K562 (cell line): ENCODE measurements around the gene MAD2L1BP. TPM values are rescaled to one million over a fixed set of nuclear protein-coding genes. Genes with fewer than 3 reads are reported as not detected.

Experiments
- CBX5 ChIP-seq: IDR thresholded peaks from 2 replicates; pipeline ENCODE4 v1.6.1; 2014; ENCODE audit warnings: low read depth, borderline replicate concordance
- ELF4 ChIP-seq: fragments of 450-650 bp; formaldehyde crosslinking; IDR thresholded peaks from 2 replicates; pipeline ENCODE4 v1.4.0; 2022; ENCODE audit warnings: missing genetic modification characterization
- ETS1 ChIP-seq: conservative IDR thresholded peaks from 2 replicates; pipeline ENCODE4 v1.6.1; 2011; ENCODE audit warnings: low read depth, mild to moderate bottlenecking, low read length; ENCODE audit not compliant: control insufficient read depth
- HDAC8 ChIP-seq: fragments of 450-650 bp; IDR thresholded peaks from 2 replicates; pipeline ENCODE4 v1.6.1; 2016; ENCODE audit warnings: mild to moderate bottlenecking, missing genetic modification characterization, moderate library complexity, missing compliant biosample characterization
- HLTF ChIP-seq: fragments of 450-650 bp; IDR thresholded peaks from 2 replicates; pipeline ENCODE4 v1.6.1; 2016
- HMG20A ChIP-seq: fragments of 450-650 bp; formaldehyde crosslinking; conservative IDR thresholded peaks from 2 replicates; pipeline ENCODE4 v1.4.0; 2020; ENCODE audit warnings: mild to moderate bottlenecking, mixed read lengths
- MTA2 ChIP-seq: fragments of 450-650 bp; IDR thresholded peaks from 2 replicates; pipeline ENCODE4 v1.6.1; 2016; ENCODE audit warnings: low read depth
- NKRF ChIP-seq: fragments of 450-650 bp; IDR thresholded peaks from 2 replicates; pipeline ENCODE4 v1.6.1; 2016; ENCODE audit warnings: borderline replicate concordance
- RBM34 ChIP-seq: fragments of 200-400 bp; formaldehyde crosslinking; IDR thresholded peaks from 2 replicates; pipeline ENCODE4 v1.6.1; 2018; ENCODE audit warnings: low read length, borderline replicate concordance; ENCODE audit not compliant: insufficient read depth
- SMAD2 ChIP-seq: fragments of 150-350 bp; IDR thresholded peaks from 2 replicates; pipeline ENCODE4 v1.6.1; 2014; ENCODE audit warnings: low read depth, mild to moderate bottlenecking, low read length
- SMARCB1 ChIP-seq: IDR thresholded peaks from 2 replicates; pipeline ENCODE4 v1.6.1; 2011; ENCODE audit warnings: improper control_type of control experiment, low read depth; ENCODE audit not compliant: insufficient read length
- TCF7 ChIP-seq: sonication (generic); IDR thresholded peaks from 2 replicates; pipeline ENCODE4 v1.6.1; 2016; ENCODE audit warnings: antibody characterized with exemption, borderline replicate concordance
- ZBTB1 ChIP-seq: sonication (generic); formaldehyde crosslinking; IDR thresholded peaks from 2 replicates; pipeline ENCODE4 v1.8.1; 2023; ENCODE audit warnings: missing genetic modification reagents, low read depth, mild to moderate bottlenecking, borderline replicate concordance
- ZFP1 ChIP-seq: fragments of 450-650 bp; formaldehyde crosslinking; IDR thresholded peaks from 2 replicates; pipeline ENCODE4 v1.4.0; 2020; ENCODE audit warnings: mild to moderate bottlenecking, mixed read lengths
- ZKSCAN8 ChIP-seq: fragments of 200-800 bp; sonication (Bioruptor generic); IDR thresholded peaks from 2 replicates; pipeline ENCODE4 v1.6.1; 2016; ENCODE audit warnings: missing genetic modification characterization, missing compliant biosample characterization
- ZNF3 ChIP-seq: fragments of 250-450 bp; sonication (Bioruptor Pico); IDR thresholded peaks from 2 replicates; pipeline ENCODE4 v1.5.0; 2021; ENCODE audit warnings: mild to moderate bottlenecking, moderate library complexity
- ZNF444 ChIP-seq: fragments of 250-450 bp; sonication (Bioruptor Pico); IDR thresholded peaks from 2 replicates; pipeline ENCODE4 v1.4.0; 2020; ENCODE audit warnings: mild to moderate bottlenecking, moderate library complexity
- polyA plus RNA-seq, 8 experiments: library from polyadenylated mRNA; depleted of rRNA in 4 of 8; stranded (reverse) in 5 of 8; unstranded in 3 of 8; fragments of >200 nt; fragmentation: Nextera tagmentation in 2 of 8; fragmentation: Illumina TruSeq in 1 of 8; extraction: Ambion mirVana in 2 of 8; extraction: Trizol in 1 of 8; gene quantifications; 2 replicates each; pipeline versions ENCODE4 v1.2.1 to v1.2.3, GENCODE V29; 2011 to 2014; ENCODE audit warnings: inconsistent platforms in 1 of 8, missing spikeins in 1 of 8
- total RNA-seq, 7 experiments: library from RNA; depleted of rRNA in 6 of 7; stranded (reverse); fragments of >200 nt in 6 of 7; fragmentation: Illumina TruSeq in 2 of 7; extraction: Trizol in 2 of 7; gene quantifications; 2 replicates each; pipeline versions ENCODE4 v1.2.1 to v1.2.3, GENCODE V29; 2011 to 2021; ENCODE audit warnings: low replicate concordance in 1 of 7
- TF ChIP-seq, protein P1 (sequence below): sonication (generic); formaldehyde crosslinking; IDR thresholded peaks from 2 replicates; pipeline ENCODE4 v1.8.0; 2023; ENCODE audit warnings: missing genetic modification reagents, mild to moderate bottlenecking, borderline replicate concordance

MAD2L1BP gene
- total and polyA plus RNA-seq, 9 of the 15 experiments (the other 6 are each of a cell fraction or from before 2014, with no cell fraction given) = 69.7 to 321 (median 111) TPM

DNA sequence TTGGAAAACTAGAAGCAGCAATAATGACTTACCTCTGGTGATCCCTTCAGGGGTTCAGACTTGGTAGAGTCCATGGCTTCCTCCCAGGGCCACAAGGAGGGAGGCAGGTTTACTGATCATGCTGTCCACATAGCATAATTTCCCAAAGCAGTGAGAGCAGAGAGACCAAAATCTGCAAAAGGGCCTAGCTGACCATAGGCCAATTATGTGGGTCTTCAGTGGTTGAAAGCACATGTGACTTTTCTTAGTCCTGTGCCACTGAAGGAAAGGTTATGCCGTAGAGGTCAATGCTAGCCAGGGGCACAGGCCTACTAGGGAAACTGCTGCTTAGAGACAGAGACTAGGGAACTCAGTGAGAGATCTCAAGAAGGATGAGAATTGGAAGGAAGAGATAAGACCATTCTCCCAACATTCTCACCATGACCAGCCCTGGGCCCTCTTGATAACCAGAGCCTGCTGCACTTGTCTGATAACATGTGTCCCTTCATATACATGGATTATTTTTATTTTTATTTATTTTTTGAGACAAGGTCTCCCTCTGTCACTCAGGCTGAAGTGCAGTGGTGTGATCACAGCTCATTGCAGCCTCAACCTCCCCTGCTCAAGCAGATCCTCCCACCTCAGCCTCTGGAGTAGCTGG is 4.5 kb upstream of the MAD2L1BP start (continued):
- TF ChIP-seq HLTF = peak; percentile 34; the same call in 1 of the 2 replicates
- TF ChIP-seq TCF7 = no peak; the same call in 1 of the 2 replicates
- peak; percentile 96 for TF ChIP-seq ELF4
- TF ChIP-seq ZNF444 (CRISPR knock-in tag) = 0 out of 2 replicates have a peak, but pooled peaks have one; percentile 20
- no peak for TF ChIP-seq RBM34
- TF ChIP-seq HMG20A (CRISPR knock-in tag) = no peak
- no peak for TF ChIP-seq CBX5
- no peak for TF ChIP-seq HDAC8 (tag)
- peak; percentile 99 for TF ChIP-seq MTA2
- TF ChIP-seq ZKSCAN8 = peak; percentile 85
- no peak for TF ChIP-seq SMAD2
- TF ChIP-seq, protein P1, sequence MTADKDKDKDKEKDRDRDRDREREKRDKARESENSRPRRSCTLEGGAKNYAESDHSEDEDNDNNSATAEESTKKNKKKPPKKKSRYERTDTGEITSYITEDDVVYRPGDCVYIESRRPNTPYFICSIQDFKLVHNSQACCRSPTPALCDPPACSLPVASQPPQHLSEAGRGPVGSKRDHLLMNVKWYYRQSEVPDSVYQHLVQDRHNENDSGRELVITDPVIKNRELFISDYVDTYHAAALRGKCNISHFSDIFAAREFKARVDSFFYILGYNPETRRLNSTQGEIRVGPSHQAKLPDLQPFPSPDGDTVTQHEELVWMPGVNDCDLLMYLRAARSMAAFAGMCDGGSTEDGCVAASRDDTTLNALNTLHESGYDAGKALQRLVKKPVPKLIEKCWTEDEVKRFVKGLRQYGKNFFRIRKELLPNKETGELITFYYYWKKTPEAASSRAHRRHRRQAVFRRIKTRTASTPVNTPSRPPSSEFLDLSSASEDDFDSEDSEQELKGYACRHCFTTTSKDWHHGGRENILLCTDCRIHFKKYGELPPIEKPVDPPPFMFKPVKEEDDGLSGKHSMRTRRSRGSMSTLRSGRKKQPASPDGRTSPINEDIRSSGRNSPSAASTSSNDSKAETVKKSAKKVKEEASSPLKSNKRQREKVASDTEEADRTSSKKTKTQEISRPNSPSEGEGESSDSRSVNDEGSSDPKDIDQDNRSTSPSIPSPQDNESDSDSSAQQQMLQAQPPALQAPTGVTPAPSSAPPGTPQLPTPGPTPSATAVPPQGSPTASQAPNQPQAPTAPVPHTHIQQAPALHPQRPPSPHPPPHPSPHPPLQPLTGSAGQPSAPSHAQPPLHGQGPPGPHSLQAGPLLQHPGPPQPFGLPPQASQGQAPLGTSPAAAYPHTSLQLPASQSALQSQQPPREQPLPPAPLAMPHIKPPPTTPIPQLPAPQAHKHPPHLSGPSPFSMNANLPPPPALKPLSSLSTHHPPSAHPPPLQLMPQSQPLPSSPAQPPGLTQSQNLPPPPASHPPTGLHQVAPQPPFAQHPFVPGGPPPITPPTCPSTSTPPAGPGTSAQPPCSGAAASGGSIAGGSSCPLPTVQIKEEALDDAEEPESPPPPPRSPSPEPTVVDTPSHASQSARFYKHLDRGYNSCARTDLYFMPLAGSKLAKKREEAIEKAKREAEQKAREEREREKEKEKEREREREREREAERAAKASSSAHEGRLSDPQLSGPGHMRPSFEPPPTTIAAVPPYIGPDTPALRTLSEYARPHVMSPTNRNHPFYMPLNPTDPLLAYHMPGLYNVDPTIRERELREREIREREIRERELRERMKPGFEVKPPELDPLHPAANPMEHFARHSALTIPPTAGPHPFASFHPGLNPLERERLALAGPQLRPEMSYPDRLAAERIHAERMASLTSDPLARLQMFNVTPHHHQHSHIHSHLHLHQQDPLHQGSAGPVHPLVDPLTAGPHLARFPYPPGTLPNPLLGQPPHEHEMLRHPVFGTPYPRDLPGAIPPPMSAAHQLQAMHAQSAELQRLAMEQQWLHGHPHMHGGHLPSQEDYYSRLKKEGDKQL (CRISPR knock-in tag) = peak; percentile 68; the same call in 1 of the 2 replicates
- peak; percentile 77 for TF ChIP-seq ZBTB1 (CRISPR knock-in tag)
- TF ChIP-seq NKRF = no peak
- TF ChIP-seq ZFP1 (CRISPR knock-in tag) = no peak; the same call in 1 of the 2 replicates
- TF ChIP-seq ZNF3 (CRISPR knock-in tag) = no peak
- TF ChIP-seq SMARCB1 = peak; percentile 53
- TF ChIP-seq ETS1 = peak; percentile 89
